GM03348 (cell line): ENCODE data around the gene FLG2.

Experiments used
- DNase-seq: peaks from one replicate; pipeline ENCODE4 v3.0.0; 2012; ENCODE audit warnings: low spot score

FLG2 gene

DNA sequence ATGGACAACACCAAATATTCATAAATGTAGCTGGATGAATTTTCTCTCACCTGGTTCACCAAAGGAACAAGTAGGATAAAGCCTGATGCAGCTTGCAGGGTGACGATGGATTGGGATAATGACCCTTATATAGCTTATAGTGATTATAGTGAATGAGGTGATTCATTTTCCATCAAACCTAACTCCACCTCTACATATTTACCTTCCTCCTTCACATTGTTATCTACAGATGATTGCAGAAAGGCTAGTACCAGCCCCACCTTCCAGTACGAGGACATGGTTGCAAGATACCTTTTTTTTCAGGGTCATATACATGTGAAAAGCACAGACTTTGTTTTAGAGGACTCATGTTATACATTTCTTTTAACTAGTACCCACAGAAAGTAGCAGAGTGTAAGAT lies at the start of gene FLG2:
Gene FLG2, minus strand, starts transcription at position 101 of the 400 bp plus-strand sequence. CDS start 1,122 bp downstream, outside the sequence.
- no peak for DNase-seq

GRCh38 chr1:152408664-152409063 lies 48.9 kb upstream of the FLG2 start:
- DNase-seq, result no peak

- no peak for DNase-seq
Measured at GRCh38 chr1:152398812-152399698, 39.2 kb upstream of the FLG2 start.

DNA sequence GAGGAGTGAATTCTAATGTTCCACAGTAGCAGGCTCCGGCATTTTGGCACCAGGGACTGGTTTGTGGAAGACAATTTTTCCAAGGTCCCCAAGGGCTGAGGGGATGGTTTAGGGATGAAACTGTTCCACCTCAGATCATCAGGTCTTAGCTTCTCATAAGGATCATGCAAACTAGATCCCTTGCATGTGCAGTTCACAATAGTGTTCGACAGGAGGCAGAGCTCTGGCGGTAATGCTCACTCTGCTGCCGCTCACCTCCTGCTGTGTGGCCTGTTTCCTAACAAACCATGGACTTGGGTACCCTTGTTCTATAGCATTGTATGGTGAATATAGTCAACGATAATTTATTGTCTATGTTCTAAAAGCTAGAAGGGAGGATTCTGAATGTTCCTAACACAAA lies 37.7 kb upstream of the FLG2 start:
- DNase-seq, result no peak

GRCh38 chr1:152394151-152394550 lies 34.3 kb upstream of the FLG2 start:
- DNase-seq, result no peak

DNA sequence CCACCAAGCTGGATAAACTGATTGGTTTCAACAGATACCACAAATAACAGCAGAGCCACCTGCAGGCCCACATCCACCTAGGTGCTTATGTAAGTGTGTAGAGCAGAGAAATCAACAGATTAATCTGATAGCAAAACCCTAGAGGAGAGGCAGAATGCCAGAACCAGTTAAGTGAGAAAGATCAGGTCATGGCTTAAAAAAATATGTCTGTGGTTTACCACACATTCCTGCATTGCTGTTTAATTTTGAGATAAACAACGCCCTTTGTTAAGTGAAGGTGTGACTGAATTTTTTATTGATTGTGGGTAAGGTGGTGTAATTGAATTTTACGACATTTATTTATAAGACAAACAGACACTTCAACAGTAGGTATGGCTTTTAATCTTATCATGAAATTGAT lies 33.1 kb upstream of the FLG2 start:
- no peak for DNase-seq

DNA sequence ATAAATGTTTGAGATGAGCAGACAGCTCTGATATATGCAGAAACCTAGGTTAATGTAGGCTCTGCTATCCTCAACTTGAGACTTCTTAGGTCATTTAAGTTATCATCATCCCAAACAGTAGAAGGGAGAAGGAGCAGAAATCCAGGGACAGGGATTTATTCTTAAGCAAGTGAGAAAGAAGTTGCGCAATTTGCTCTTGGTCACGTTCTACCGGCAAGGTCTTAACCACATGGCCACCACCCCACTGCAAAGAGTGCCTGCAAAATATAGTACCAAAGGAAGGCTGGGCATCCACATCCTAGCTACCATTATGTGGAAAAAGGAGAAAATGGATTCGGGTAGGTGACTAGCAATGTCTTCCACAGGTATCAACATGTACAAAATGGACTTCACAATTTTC lies 29.1 kb upstream of the FLG2 start:
- DNase-seq, result no peak

DNA sequence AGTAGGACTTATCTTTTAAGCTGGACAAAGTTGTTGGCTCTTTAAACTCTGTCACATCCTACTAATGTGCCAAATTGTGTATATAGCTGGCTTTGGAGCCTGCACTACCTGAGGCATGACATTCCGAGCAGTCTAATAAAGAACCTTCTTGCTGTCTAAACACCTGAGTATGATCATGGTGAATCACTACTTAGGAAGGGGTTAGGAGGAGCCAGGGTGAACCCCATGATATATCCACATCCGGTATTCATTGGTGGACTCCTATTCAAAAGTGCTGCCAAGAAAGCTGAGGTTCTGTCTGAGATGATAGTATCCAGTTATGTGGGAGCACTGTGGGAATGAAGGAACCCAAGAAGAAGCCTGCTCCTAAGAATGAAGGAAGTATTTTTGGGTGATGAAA lies 27.1 kb upstream of the FLG2 start:
- DNase-seq, result peak; percentile 31

DNA sequence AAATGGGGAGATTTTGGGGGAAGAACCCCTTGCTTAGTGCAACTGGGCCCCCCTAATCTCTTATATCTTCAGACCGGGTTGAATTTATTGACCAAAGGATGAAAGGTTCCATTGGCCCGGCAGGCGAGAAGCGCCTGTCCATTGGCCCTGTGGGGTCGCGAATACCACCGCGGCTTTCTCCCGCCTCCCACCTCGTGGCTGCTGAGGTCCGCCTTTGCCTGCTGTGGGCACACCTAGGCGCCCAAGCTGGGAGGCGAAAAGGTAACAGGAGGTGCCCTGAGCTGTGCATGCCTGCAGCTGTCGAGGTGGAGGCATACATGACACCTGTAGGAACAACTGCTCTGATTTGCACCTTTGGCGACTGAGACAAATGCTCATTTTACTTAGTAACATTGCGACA lies 21.1 kb upstream of the FLG2 start:
- no peak for DNase-seq

DNA sequence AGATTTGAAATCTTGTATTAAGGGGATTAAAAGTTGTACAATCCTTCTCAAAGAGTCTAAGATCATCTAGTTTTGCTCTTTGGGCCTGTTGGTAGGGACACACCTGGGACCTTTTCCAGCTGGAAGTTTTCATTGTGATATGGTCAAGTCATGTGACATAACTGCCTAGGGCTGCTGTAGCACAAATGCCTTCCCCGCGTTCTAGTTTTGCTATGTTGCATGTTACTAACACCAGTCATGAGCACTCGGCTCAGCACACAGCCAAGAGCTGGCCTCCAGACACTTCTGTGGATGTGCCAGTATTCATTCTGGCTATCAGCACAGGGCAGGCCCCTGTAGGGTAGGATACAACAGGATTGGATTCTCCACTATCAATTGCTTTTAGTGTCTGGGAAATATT lies 14.6 kb upstream of the FLG2 start:
- no peak for DNase-seq

- DNase-seq, result no peak
Measured at GRCh38 chr1:152372672-152373071, 12.9 kb upstream of the FLG2 start.

DNA sequence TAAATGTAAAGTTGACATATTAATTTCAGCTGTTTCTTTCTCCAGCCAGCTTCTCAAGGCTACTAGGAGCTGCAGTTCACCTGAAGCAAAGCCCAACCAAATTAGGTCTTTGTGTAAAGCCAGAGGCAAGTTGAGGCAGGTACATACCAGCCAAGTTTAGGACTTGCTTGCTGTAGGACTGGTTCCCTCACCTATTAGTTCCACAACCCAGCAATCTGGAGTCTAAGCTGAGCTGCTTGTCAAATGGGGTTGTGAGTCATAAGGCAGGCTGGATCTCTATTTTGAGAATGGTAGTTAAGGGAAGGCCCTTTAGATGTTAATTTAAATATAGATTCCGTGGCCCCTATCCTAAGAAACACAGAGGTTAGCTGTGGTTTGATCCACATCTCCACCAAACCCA lies 7.6 kb upstream of the FLG2 start:
- DNase-seq, result no peak

- DNase-seq, result no peak
Measured at GRCh38 chr1:152356736-152357135, 3.1 kb downstream of the FLG2 start.

GRCh38 chr1:152349611-152350010 lies 10.2 kb downstream of the FLG2 start:
- no peak for DNase-seq

DNA sequence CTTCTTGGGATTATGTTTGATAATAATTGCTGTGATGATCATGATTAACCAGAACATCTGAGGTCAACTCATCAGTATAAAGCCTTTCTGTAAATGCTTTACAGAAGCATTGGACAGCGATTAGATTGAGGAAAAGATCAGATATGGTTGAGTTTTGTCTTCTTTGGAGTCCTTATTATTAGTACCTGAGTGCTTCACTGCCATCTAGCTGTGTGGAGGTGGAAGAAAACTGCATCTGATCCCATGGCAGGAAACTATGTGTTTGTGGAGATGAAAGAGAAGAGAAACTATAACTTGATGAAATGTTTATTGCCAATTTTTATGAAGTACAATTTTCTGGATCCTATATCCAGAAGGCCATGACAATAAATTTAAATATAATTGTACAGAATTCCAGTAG lies 11.4 kb downstream of the FLG2 start:
- no peak for DNase-seq

GRCh38 chr1:152347116-152347728 lies 12.6 kb downstream of the FLG2 start:
- peak; percentile 31 for DNase-seq

GRCh38 chr1:152344438-152344837 lies 15.4 kb downstream of the FLG2 start:
- no peak for DNase-seq

DNA sequence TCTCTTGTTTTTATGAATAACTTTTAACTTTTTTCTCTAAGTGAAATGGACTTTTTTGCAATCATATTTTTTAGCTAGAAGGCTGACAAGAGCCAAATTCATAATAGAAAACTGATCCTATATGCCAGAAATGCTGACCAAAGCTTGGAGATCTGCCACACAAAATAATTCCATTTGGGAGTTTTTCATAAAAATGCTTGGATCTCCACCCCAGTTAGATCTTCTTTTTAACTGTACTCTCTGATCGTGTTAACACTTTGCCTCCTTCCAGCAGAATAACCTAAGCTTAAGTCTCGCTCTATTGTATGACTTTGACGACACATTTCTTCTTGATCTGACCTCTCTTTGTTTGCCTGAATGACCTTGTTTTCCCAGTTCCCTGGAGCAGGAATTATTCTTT lies 16.8 kb downstream of the FLG2 start:
- peak; percentile 23 for DNase-seq

DNA sequence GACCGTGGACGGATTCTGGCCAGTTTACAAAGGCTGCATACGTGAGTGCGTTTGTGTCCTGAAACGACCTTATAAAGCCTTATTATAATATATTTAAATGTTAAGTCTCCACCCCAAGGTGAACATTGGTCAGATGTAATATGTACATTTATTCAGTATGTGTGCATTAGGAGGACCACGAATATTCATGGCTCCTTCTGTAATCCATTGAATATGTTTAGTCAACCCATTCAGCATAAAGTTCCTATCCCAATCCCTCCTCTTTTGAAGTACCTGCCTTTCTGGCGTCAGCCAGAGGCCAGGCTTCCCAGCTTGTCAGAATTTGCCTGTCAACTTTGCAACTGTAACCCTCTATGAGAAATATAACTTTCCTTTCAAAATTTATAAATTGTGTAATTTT lies 24.4 kb downstream of the FLG2 start:
- no peak for DNase-seq

DNA sequence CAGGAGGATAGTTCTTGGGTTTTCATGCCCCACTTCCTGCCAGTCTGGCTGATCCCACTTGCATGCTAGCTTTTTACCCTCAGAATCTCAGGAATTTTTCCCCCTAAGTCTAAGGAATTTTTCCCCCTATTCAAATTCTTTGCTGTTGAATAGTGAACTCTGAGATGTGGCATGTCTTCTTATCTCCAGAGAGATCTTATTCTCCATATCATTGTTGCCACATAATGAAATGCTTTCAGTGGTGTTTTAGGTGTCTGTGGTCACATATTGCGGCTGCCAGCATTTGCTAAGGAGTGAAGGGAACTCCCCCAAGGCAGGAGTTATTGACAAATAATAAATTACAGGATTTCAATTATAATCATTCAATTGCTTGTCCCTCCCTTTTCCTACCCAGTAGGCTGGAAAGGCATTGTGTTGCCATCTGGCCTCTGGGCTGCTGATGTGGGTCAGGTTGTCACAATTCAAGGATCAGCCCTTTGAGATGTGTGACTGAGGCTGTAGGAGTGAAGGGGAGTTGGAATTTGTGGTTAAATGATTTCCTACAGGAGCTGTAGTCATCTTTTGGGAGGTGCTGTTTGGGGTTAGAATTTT lies 30.9 kb downstream of the FLG2 start:
- peak; percentile 49 for DNase-seq

GRCh38 chr1:152325111-152325510 lies 34.7 kb downstream of the FLG2 start, which contains the start of gene FLG:
Gene FLG (minus strand): TSS chr1:152325239. CDS start chr1:152315456, 9,783 bp downstream.
- DNase-seq, result no peak

DNA sequence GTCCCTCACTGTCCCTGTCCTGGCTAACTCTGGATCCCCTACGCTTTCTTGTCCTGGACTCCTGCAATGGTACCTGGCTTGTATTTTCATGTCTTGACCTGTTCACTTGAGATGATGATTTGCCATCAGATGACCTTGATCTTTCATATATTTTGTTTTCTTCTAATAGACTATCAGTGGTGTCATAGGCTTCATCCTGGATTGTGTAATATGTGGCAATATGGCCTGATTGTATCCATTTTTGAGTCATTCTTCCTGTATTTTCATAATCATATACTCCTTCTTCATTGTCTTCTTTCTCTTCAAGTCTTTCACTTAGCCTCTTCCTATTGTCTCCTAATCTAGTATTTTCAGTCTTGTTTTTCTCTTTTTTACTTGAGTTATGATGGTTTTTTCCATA lies 45.8 kb downstream of the FLG2 start:
- DNase-seq, result no peak

DNA sequence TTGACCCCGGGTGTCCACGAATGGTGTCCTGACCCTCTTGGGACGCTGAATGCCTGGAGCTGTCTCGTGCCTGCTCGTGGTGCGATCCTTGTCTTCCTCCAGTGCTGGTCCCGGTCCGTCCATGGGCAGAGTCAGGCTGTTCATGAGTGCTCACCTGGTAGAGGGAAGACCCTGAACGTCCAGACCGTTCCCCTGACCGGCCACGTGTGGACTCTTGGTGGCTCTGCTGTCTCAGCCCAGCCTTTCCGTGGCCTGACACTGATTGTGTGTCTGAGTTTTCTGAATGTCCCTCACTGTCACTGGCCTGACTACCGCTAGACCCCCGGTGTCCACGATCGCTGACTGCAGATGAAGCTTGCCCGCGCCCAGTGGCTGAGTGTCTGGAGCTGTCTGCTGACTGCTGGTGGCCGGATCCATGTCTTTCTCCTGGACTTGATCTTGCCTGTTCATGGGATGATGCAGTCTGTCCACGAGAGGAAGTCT lies 46.4 kb downstream of the FLG2 start:
- DNase-seq, result no peak
